Keratinocyte (primary cell): ENCODE data around the gene AMBRA1.

Experiments
- EZH2 ChIP-seq: IDR thresholded peaks from one replicate; pipeline ENCODE4 v1.6.1; 2012; ENCODE audit warnings: inconsistent platforms, mild to moderate bottlenecking, low read length, moderate library complexity
- TF ChIP-seq, protein P1 (sequence below), 3 experiments: IDR thresholded peaks in 1 of 3; conservative IDR thresholded peaks in 1 of 3; optimal IDR thresholded peaks in 1 of 3; 2 replicates in 2 of 3; 3 replicates in 1 of 3; pipeline versions ENCODE3 to v1.5.1; 2011; ENCODE audit warnings: low read length in 3 of 3, mild to moderate bottlenecking in 3 of 3, moderate library complexity in 2 of 3, control low read depth in 1 of 3, inconsistent platforms in 1 of 3; ENCODE audit not compliant: insufficient read depth in 2 of 3; ENCODE audit errors: extremely low read depth in 1 of 3

GRCh38 chr11:46378811-46379481, 214.9 kb downstream of the AMBRA1 start:
- TF ChIP-seq, protein P1, sequence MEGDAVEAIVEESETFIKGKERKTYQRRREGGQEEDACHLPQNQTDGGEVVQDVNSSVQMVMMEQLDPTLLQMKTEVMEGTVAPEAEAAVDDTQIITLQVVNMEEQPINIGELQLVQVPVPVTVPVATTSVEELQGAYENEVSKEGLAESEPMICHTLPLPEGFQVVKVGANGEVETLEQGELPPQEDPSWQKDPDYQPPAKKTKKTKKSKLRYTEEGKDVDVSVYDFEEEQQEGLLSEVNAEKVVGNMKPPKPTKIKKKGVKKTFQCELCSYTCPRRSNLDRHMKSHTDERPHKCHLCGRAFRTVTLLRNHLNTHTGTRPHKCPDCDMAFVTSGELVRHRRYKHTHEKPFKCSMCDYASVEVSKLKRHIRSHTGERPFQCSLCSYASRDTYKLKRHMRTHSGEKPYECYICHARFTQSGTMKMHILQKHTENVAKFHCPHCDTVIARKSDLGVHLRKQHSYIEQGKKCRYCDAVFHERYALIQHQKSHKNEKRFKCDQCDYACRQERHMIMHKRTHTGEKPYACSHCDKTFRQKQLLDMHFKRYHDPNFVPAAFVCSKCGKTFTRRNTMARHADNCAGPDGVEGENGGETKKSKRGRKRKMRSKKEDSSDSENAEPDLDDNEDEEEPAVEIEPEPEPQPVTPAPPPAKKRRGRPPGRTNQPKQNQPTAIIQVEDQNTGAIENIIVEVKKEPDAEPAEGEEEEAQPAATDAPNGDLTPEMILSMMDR (optimal IDR thresholded peaks at IDR 0.05 in 1 of 3, IDR thresholded peaks at IDR 0.05 in 1 of 3, conservative IDR thresholded peaks at IDR 0.05 in 1 of 3; ENCODE audit: extremely low read depth in 1 of 3, insufficient read depth in 2 of 3, low read length in 3 of 3) = no peak
- no peak for TF ChIP-seq EZH2
